Peyer's patch (tissue), 4 donors: ENCODE measurements around the gene GON4L.
"Not testable (repeated sequence)": the region's sequence is repeated elsewhere in the genome, so short reads cannot be mapped to it uniquely, and the experiment has no call there.

Experiments
- CTCF ChIP-seq, 6 experiments: fragments of 450-650 bp in 4 of 6; fragments of 200-600 bp in 2 of 6; sonication (generic) in 1 of 6; IDR thresholded peaks; one replicate each; pipeline ENCODE4 v1.5.1; 2017 to 2019; ENCODE audit warnings: antibody characterized with exemption in 6 of 6, mild to moderate bottlenecking in 3 of 6, moderate library complexity in 1 of 6
- POLR2A ChIP-seq, 2 donors: fragments of 450-650 bp; IDR thresholded peaks; one replicate each; pipeline ENCODE4 v1.5.1; 2017; ENCODE audit warnings: antibody characterized with exemption in 2 of 2, mild to moderate bottlenecking in 2 of 2, moderate library complexity in 2 of 2

GRCh38 chr1:155718524-155719115, 138.4 kb downstream of the GON4L start:
- TF ChIP-seq CTCF, POLR2A (IDR thresholded peaks at IDR 0.05): not testable (repeated sequence)
